ENCODE measurements around the gene THUMPD3.

THUMPD3 gene, protein sequence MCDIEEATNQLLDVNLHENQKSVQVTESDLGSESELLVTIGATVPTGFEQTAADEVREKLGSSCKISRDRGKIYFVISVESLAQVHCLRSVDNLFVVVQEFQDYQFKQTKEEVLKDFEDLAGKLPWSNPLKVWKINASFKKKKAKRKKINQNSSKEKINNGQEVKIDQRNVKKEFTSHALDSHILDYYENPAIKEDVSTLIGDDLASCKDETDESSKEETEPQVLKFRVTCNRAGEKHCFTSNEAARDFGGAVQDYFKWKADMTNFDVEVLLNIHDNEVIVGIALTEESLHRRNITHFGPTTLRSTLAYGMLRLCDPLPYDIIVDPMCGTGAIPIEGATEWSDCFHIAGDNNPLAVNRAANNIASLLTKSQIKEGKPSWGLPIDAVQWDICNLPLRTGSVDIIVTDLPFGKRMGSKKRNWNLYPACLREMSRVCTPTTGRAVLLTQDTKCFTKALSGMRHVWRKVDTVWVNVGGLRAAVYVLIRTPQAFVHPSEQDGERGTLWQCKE
- 34.8 to 60.0 (median 44.4) reads per million in 4 experiments for total RNA-seq

DNA sequence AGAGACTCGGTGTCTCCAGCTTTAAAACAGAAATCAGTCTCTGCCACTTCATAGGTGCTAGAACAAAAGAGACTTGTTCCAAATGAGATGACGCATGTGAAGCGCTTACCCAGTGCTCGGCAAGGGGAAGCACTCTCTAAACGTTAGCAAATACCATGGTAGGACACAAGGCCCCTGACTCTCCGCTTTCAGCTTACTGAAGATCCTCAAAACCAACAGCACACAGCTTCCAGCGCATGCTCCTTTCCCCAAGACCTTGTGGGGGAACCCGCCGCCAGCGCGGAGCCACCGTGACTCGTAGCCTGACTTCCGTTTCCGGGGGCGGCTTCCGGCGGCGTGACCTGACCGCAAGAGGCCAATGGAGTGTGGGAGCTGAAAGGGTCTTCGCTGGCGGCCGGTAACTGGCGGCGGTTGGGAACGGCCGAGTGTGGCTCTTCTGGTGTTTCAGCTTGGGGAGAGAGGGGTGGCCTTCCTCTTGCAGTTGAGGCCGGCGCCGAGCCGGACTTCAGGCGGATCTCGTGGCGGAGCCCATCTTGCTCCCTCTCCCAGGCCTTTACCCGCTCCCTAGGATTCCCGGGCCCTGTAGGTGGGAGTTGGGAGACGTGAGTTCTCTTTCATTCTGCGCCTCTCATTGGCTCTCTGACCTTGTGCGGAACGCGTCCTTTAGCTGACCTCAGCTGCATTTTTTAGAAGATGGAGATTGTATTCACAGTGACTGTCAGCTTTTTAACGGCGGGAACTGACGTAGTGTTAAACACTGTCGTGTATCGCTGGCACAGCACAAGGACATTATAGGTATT, at the start of gene THUMPD3:
THUMPD3 (plus strand) TSS at position 324 of the 800 bp plus-strand sequence. CDS start 2,015 bp downstream, outside the sequence.
- DNase-seq, result peak; percentile 85

DNA sequence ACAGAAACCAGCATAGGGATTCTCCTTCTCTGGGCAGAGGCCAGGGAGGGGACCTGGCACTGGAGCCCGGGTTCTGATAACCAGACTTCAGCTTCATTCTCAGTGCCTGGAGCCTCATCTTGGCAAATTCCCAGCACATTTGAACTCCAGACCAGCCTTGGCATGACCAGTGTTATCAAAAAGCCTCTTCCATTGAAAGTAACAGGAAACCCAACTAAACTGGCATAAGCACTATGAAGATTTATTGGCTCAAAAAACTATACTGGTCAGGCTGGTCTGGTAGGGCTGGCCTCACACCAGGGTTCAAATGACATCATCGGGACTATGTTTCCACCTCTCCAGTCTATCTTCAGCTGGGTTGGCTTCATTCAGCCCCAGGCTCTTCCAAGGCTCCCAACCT, 48.1 kb upstream of the THUMPD3 start:
- no peak for DNase-seq

DNA sequence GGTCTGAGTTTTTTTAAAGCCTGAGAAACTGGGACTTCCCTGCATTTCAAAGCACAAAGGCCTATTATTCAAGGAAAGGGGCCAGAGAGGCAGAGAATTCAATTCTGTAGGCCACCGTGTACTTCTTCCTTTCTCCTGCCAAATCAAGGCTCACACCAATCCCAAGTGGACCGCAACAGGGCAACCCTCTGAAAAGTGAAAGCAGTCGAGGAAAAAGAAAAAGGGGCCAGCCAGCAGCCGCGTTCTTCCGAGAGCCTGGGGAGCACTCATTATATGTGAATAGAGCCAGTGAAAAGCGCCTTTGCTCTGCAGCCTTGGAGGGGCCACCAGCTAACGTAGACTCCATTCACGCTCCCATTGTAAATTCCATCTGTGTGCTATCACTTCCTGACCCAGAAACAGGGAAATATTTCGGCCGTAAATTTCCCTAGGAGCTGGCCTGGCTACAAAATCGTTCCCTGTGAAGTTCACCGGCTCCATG, 45.9 kb upstream of the THUMPD3 start:
- DNase-seq, result no peak

DNA sequence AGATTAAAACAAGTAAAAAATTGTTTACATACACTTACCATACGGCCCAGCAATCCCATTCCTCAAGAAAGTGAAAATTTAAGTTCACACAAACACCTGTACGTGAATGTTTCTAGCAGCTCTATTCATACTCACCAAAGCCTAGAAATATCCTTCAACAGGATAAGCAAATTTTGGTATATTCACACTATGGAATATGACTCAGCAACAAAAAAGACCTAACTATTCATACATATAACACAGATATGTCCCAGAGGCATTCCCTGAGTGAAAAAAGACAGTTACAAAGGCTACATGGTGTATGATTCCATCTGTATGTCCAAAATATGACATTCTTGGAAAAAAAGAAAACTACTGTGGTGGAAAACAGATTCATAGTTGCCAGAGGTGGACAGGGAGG, 40.1 kb upstream of the THUMPD3 start:
- DNase-seq, result no peak

DNA sequence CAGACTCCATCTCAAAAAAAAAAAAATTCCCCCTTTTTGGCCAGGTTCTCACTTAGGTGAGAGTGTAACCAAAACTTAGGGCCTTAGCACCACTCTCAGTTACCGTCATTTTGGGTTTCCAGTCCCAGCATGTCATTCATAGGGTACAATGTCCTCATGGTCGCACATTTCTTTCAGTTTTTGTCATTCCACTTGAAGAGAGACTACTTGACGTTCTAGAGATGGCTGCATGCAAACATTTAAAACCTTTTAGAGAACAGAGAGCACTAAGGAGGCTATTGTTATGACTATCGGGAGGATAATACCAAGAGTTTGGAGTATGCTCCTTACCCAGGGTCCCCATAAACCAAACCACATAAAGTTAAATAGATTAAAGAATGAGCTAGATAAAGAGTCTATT, 37.9 kb upstream of the THUMPD3 start:
- DNase-seq, result no peak

DNA sequence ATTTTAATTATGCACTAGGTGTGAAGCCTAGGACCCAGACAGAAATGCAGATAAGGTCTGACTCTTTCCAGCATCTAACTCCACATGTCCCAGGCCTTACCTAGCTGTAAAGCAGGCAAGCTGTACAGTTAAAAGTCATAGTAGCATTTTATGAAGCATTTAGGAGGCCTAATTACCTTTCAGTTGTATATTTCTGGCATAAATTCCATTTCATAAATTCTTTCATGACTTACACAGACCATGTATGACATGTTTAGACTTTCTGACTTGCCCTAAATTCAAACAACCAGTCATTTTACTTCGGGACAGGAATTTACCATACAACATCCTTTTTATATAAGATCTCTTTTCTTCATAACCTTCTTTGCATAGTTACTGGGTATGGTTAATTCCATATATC, 35.3 kb upstream of the THUMPD3 start:
- DNase-seq, result no peak

DNA sequence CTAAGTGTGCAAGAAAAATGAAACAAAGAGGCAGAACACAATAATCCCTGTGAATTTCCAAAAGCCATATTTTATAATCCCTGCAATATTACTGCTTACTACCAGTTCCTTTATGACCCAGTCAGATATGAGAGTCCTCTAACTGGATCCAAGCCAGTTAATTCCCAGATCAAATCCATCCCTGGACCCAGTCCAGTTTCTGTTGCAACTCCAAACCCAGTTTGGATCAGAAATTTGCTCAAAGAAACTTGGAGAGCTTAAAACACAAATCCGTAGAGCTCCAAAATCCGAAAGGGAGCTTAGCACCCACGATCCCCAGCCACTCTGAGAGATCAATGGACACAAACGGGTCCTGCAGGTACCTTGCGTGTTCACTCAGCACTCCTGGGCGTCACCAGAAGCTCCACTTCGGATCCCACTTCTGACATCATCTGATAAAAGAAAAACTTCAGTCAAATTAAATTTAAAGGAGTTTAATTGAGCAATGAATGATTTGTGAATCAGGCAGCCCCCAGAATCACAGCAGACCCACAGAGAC, 32.6 kb upstream of the THUMPD3 start:
- no peak for DNase-seq

DNA sequence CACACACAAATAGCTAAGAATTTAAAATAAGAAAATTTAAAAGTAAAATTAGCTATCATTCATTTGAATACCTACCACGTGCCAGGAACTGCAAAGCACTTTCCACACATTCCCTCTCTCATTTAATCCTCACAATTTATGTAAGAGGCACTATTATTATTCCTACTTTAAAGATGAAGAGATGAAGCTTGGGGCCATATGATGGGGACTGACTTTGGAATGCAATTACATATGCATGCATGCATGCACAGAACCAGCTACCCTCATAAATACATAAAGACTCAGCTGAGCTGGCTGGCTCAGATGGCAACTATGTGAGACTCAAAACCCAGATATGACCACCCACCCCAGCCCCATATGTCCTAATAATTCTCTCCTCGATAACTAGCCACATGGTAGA, 31.7 kb upstream of the THUMPD3 start:
- no peak for DNase-seq

DNA sequence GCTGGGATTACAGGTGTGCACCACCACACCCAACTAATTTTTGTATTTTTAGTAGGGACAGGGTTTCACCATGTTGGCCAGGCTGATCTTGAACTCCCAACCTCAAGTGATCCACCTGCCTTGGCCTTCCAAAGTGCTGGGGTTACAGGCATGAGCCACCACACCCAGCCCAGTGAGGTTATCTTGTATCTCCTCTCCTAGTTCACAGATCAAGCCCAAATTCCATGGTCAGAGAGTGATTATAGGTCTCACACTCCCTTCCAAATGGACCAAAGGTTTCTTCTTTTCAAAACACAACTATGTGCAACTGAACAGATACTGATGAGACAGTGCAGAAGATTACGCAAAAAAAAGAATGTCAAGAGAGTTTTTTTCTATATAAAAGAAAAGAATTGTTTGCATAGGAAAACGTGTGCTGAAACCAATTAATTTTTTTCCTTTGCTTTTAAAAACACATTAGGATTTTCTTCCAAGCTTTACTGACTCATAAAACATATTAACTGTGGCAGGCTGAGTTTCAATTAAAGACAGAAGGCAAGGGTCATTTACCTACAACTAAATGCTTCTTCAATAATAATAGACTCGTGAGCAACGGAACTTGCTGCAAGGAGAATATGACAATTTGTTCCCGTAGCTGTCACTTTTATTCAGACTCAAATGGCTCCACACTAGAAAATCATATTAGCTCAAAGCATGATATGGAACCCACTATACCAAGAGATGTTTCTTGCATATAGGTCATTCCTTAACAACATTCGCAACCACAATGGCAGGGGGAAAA, 30.4 kb upstream of the THUMPD3 start:
- no peak for DNase-seq

DNA sequence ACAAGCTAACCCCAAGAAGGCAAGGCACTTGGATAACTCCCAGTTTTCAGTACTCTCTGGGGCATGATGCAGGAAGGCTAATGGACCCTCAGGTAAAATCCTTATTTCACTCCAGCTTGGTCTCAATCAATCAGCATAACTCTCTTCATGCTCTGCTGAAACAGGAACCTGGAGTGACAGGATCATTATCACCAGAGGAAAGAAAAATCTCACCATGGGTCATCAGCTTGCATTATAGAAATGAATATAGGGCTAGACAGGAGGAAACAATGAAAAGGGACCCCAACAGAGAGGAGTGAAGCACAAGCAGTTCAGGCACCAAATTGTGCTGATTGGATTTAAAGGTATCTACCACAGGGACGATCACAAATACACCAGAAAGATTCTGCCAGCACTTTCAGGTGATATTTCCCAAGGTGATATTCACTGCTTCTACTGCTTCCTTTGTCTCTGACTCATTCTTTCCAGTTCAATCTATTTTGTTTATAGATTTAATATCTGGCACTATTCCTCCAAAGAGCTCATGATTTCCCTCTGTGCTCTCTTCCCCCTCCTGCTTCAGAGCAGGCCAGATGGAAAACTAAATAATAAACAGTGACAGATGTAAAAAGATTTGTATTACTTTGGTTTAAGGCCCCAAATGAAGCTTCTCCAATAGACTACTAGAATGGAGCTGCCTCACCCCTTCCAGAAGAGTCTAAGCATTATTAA, 22.9 kb upstream of the THUMPD3 start:
- DNase-seq, result no peak

DNA sequence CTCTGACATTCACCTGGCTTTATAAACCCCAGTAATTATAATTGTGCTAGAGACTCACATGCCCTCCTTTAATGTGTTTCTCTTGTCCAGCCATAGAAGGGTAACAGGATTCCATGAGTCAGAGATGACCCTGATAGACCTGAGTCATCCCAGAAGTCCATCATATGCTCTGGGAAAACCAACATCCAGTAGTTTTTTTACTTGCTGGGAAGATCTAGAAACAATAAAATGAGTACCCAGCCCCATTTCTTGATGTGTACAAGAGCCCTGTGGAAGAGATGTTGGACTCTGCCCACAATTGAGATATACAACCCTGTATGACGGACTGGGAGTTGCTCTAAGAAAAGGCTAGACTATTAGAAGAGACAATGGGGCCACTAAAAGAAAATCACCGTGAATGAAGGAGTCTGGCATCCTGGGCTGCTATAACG, 22.4 kb upstream of the THUMPD3 start:
- DNase-seq, result no peak

DNA sequence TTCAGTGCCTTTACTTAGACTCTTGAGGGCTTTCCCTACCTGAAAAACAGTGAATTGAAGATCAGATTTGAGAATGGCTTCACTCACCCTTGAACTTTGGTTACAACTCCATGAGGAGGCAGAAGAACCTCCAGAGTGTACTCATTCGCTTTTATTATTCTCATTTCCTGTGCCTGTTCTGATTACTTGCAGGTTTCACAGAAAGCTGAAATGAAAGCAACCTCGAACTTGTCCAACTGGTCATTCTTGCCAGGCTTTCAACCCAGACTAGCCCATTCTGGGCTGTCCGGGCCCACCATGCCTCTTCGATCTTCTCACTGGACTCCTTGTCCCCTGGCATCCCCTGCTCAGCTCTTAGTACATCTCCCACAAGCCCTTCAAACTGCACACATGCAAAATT, 20.2 kb upstream of the THUMPD3 start:
- no peak for DNase-seq

DNA sequence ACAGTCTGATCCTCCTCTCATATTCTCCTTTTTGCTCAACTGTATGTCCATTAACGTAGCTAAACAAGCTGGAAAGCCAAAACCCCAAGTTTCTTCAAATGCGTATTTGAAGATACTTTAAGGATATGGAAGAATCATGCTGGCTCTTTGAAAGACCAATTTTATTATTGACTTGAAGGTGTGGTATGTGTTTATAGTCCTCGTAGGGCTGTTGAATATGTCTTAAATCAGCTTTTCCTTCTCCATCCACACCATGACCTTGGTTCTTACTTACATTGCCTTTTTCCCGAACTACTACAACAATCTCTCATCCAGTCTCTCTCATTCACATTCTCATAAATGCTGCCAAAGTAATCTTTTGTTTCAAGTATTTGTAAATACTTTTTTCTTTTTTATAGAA, 19.7 kb upstream of the THUMPD3 start:
- no peak for DNase-seq

DNA sequence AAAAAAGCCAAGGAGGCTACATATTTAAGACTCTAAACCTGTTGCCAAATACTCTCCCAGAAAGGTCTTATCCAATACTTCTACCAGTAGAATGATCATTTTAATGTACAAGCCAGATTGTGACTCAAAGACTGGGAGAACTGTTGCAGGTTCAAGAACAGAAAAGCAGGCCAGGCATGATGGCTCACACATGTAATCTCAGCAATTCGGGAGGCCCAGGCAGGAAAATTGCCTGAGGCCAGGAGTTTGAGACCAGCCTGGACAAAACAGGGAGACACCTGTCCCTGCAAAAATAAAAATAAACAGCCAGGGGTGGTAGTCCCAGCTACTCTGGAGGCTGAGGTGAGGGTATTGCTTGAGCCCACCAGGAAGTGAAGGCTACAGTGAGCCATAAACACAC, 17.8 kb upstream of the THUMPD3 start:
- no peak for DNase-seq

DNA sequence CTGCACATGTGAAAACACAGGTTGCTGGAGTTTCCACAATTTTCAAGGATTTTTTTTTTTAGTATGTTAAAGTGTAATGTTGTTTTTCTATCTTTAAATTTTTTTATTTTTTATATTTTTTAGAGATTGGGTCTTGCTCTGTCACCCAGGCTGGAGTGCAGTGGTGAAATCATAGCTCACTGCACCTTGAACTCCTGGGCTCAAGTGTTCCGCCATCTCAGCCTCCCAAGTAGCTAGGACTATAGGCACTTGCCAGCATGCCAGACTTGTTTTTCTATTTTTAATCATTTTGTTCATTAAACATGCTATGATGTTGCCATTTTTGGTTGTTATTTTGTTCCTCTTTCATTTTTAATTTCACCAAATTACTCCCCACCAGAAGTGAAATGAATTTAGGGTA, 16.7 kb upstream of the THUMPD3 start:
- DNase-seq, result no peak

DNA sequence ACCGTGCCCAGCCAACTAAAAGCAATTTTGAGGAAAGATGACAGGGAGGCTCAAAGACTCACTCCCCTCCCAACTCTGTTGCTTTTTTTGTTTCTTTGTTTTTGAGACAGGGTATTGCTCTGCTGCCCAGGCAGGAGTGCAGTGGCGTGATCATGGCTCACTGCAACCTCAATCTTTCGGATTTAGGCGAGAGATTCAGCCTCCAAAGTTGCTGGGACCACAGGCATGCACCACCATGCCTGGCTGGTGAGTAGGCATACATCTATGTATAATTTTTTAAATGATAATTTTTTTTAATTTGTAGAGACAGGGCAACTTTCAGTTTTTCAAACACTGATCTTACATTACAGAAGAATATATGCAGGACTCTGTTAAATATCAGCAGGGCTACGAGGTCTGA, 15.8 kb upstream of the THUMPD3 start:
- no peak for DNase-seq

DNA sequence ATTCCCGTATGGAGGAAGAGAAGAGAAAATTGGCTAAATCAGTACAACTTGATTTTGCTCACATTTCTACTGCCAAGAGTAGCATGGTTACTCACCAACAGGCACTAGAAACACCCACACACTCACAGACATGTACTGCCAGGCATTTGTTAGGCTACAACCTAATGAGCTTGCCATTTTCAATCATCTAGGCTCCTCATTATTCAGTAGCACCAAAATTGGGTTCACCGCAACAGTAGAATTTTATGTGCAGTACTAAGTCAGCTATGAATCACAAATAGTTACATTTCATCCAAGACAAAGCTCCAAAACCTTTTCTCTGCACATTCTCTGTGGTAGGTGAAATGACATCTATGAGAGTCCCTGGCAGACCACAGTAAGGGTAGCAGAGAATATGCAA, 15.0 kb upstream of the THUMPD3 start:
- no peak for DNase-seq

DNA sequence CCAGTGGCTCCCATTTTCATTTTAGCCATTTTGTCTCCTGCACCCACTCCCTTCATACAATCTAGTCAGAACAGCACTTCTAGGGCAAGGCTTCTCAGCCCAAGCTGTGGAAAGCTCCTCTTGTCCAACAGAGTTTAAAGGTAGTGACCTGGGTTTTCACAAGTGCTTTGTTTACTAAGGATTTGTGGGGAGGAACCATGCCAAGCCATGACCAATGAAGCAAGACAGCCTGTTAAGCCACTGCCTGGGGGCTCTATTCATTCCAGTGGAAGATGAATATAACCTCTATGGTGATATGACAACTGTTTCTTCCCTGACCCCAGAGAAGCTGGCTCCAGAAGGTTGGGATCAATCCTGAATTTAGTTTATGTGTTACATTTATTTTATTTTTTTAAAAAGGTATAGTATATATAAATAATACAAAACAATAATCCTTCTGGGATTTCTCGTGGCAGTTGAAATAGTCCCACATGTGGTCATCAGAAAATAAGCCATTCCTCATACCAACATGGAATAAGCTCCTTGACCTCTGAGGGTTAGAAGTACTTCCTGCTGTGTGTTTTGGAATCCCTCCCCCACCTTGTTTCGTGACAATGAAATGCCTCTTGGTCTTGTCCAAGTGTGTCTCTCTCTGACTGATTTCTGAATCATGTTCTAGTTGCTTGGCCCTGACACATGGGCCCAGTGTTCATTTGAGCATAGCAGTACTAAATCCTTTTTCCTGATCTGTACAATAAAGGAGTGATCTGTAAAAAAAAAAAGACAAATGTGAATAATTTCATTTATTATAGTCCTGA, 13.3 kb upstream of the THUMPD3 start:
- DNase-seq, result no peak

DNA sequence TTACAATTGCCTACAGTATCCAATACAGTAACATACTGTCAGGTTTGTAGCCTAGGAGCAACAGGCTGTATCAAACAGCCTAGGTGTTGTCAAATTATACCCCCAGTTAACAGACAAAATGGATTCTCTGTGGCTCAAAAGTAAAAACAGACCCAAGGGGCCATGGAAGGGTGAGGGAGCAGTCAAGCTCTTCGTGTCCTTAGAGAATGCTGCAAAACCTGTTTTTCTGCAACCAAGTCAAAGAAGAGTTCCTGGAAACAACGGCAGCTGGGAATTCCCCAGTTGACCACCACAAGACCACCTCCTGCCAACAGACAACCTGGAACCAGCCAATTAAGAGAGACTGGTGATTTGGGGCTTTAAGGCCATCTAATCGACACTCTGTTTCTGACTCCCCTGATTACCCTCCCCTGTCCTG, 11.1 kb upstream of the THUMPD3 start:
- DNase-seq, result no peak

DNA sequence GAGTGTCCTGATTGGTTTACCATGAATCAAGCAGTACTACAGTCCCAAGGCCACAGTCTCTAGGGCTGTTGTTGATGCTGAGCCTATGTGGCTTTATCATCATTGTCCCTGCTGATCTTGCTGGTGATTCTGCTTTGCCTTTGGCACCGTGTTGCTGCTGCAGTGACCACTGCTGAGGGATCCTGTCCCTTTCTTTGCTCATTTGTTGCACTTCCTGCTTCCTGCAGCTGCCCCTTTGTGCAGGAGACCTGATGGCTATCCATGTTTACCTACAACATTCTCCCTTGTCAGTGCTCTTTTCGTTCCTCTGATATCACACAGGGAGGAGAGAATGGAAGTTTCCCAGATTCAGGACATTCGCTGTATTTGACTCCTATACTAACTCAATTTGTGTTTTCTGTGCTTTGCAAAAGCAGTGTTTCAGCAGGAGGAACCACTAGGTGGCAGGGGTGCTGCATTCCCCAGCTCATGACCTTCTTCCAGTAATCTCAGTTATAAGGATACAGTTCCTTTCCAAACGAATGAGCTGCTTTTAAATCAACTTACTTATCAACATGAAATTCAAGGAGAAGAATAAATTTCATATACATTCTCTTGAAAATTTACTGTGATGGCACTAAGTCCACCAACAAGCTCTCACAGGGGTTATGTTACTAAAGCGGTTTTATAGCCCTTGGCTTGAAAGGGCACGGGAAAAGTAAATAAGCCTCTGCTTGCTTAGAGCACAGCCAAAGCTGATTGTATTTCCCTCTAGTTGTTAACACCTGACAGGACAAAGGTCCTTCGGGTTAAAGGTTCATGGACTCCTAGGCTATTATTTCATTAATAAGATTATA, 9.7 kb upstream of the THUMPD3 start:
- DNase-seq, result peak; percentile 34

Measured in effector CD8-positive, alpha-beta T cell (primary cell).